Upper lobe of right lung (tissue), 1 donor: ENCODE data around the gene CHRDL2. TPM values are rescaled to one million over a fixed set of nuclear protein-coding genes. Genes with fewer than 3 reads are reported as not detected.
A peak's percentile ranks its signal among the peaks of the same experiment; 100 is the strongest.

Experiments
- ATAC-seq: fragments of 200-7000 bp; cut with Tn5 transposase; one replicate; pipeline ENCODE4 v1.9.1; 2020; ENCODE audit warnings: mild to moderate bottlenecking, moderate library complexity
- DNase-seq: peaks from one replicate; pipeline ENCODE4 v3.0.0-alpha.2; 2020
- H3K27ac ChIP-seq: fragments of 200-600 bp; one replicate; pipeline ENCODE4 v1.8.0; 2022
- H3K27me3 ChIP-seq: fragments of 200-600 bp; one replicate; pipeline ENCODE4 v1.8.0; 2022; ENCODE audit warnings: mild to moderate bottlenecking
- H3K36me3 ChIP-seq: fragments of 200-600 bp; one replicate; pipeline ENCODE4 v1.8.0; 2022
- H3K4me1 ChIP-seq: fragments of 200-600 bp; one replicate; pipeline ENCODE4 v1.8.0; 2022
- H3K4me3 ChIP-seq: fragments of 200-600 bp; one replicate; pipeline ENCODE4 v1.8.0; 2022; ENCODE audit warnings: mild to moderate bottlenecking
- H3K9me3 ChIP-seq: fragments of 200-600 bp; one replicate; pipeline ENCODE4 v1.8.0; 2022
- intact Hi-C: fragments of 100-400 bp; cut with DNase I; formaldehyde crosslinking; loops from one replicate; pipeline ENCODE4 v1.11.0; 2022
- total RNA-seq: library from RNA; stranded (reverse); fragmentation: NEBNext Ultra II Directional; extraction: Animal tissue kit (Norgen Biotek cat#: 25700); gene quantifications from one replicate; pipeline ENCODE4 v1.2.1, GENCODE V29; 2021
- TF ChIP-seq, protein P1 (sequence below): fragments of 200-600 bp; IDR thresholded peaks from one replicate; pipeline ENCODE4 v1.8.0; 2022; ENCODE audit warnings: antibody characterized with exemption
- donor health status: DM: no; HTN: yes; CAD: no; lungs with severe emphysema.

Gene CHRDL2
- total RNA-seq, 1 donor from 2014 or later = 1.6 TPM

DNA sequence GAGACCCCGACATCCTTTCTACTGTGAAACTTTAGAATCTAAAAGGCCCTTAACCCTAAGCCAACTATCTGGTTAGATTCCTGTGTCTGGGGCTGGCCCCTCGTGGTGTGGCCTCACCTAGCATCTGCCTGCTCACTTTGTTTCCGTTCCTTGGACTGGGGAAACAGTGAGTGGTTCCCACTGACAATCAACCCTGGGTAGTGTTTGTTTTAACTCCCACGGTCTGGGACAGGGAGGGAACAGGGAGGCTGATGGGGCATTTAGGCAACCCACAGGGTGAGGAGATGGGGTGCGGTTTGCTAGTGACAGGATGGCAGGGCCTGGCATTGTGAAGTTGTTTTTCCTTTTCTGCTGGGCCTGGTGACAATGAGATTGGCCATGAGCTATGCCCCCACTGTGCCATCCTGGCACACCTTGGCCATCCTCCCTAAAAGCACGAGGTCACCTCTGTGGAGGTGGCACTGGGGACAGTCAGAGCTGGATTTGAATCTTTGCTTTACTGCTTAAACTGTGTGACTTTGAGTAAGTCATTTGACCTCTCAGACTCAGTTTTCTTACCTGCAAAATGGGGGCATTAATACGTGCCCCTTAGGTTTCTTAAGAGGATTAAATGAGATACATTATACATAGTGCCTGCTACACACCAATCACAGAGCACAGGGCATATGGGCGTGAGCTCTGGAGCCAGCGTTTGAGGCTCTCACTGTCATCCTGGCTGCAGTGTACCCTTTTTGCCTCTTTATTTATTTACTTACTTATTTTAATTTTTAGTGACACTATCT lies 31.4 kb downstream of the CHRDL2 start:
- no peak for DNase-seq
- intact Hi-C loops = no loop called here
- no peaks in the 10 kb centered on the region for H3K36me3 ChIP-seq
- peaks cover 23% of the 10 kb centered on the region for H3K4me1 ChIP-seq
- H3K4me3 ChIP-seq = no peak overlapping the region
- no peaks in the 10 kb centered on the region for H3K27me3 ChIP-seq
- no peak overlapping the region for H3K27ac ChIP-seq
- TF ChIP-seq, protein P1, sequence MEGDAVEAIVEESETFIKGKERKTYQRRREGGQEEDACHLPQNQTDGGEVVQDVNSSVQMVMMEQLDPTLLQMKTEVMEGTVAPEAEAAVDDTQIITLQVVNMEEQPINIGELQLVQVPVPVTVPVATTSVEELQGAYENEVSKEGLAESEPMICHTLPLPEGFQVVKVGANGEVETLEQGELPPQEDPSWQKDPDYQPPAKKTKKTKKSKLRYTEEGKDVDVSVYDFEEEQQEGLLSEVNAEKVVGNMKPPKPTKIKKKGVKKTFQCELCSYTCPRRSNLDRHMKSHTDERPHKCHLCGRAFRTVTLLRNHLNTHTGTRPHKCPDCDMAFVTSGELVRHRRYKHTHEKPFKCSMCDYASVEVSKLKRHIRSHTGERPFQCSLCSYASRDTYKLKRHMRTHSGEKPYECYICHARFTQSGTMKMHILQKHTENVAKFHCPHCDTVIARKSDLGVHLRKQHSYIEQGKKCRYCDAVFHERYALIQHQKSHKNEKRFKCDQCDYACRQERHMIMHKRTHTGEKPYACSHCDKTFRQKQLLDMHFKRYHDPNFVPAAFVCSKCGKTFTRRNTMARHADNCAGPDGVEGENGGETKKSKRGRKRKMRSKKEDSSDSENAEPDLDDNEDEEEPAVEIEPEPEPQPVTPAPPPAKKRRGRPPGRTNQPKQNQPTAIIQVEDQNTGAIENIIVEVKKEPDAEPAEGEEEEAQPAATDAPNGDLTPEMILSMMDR = no peak
- ATAC-seq = no peak
- no peaks in the 10 kb centered on the region for H3K9me3 ChIP-seq

DNA sequence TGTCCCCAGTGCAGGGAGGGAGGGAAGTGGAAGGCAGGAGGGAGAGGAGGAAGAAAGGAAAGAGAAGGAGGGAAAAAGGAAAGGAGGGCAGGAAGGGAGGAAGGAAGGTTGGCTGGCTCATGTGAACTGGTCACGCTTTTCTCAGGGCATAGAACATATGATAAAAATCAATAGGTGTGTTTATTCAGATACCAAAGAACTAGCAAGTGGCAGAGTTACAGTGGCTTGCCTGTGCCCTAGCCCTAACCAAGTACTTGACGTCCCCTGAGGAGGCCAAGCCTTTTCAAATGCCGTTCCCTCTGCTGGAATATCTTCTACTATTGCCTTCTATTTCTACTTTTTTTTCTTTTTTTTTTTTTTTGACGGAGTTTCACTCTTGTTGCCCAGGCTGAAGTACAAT lies 33.5 kb downstream of the CHRDL2 start:
- peaks cover 23% of the 10 kb centered on the region for H3K4me1 ChIP-seq
- no peaks in the 10 kb centered on the region for H3K27me3 ChIP-seq
- TF ChIP-seq, protein P1 = no peak
- peak overlapping the region; percentile 28 for H3K4me3 ChIP-seq
- intact Hi-C loops = no loop called here
- no peaks in the 10 kb centered on the region for H3K36me3 ChIP-seq
- ATAC-seq (no peak), DNase-seq (no peak)
- H3K27ac ChIP-seq = peak overlapping the region; percentile 88
- H3K9me3 ChIP-seq = no peaks in the 10 kb centered on the region

DNA sequence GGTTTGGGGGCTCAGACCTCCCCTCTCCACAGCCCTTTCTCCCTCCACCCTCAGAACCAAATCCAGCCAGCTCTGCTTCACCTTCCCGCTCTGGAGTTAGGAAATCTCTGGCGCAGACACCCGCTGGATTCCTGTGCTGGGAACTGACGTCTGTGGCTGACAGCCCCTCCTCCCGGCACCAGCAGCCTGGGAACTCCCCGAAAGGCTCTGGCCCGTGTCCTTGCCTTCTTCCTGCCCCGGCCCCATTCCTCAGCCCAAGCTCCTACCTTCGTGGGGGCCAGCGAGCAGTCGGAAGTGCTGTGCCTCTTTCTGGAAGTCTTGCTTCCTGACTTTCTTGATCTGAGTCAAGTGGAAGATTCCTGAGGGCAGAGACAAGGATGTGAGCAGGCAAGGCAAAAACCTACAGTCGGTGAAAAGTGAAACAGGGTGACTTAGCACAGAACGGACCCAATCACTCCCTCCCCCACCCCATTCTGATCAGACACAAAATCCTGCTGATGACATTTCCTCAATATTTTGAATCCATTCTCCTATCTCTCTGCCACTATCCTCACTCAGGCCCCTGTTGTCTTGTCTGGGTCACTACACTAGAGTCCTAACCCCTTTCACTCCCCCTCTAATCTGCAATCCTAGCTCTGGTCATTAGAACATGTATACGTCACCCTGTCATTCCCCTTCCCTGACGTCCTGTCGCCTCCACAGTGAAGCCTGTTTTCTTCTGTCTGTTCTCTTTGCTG lies 34.1 kb downstream of the CHRDL2 start:
- H3K4me1 ChIP-seq = peaks cover 23% of the 10 kb centered on the region
- no peaks in the 10 kb centered on the region for H3K36me3 ChIP-seq
- intact Hi-C loops = no loop called here
- ATAC-seq = peak; percentile 91
- no peaks in the 10 kb centered on the region for H3K9me3 ChIP-seq
- H3K27me3 ChIP-seq = no peaks in the 10 kb centered on the region
- TF ChIP-seq, protein P1 = no peak
- H3K27ac ChIP-seq = peak overlapping the region; percentile 88
- peak; percentile 90 for DNase-seq
- H3K4me3 ChIP-seq = peak overlapping the region; percentile 28

DNA sequence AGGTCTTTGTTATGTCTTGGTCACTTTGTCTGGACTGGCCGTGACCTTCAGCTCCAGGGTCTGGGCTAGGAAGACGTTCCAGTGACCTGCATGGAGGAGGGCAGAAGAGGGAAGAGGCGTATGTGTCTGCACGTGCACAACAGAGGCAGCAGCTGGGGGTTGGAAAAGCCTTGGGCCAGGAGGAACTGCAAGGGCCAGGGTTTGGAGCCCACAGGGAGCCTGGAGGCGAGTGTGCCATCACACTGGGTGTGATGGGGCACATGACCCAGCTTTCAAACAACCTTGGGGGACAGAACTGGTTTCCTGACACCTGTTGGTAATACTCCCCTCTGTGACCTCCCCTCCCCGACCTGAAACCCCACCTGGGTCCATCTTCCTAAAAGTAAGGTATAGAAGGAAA lies 34.7 kb downstream of the CHRDL2 start:
- TF ChIP-seq, protein P1 = no peak
- intact Hi-C loops = no loop called here
- Histone ChIP-seq H3K27me3 (no peaks in the 10 kb centered on the region), H3K4me3 (peak overlapping the region; percentile 28), H3K9me3 (no peaks in the 10 kb centered on the region), H3K36me3 (no peaks in the 10 kb centered on the region), H3K4me1 (peaks cover 23% of the 10 kb centered on the region), H3K27ac (peak overlapping the region; percentile 88)
- DNase-seq = no peak
- ATAC-seq = peak; percentile 19

GRCh38 chr11:74695705-74696280 lies 35.4 kb downstream of the CHRDL2 start:
- no peak overlapping the region for H3K4me3 ChIP-seq
- TF ChIP-seq, protein P1 = no peak
- no peaks in the 10 kb centered on the region for H3K9me3 ChIP-seq
- no peaks in the 10 kb centered on the region for H3K36me3 ChIP-seq
- ATAC-seq (no peak), DNase-seq (no peak)
- H3K27ac ChIP-seq = peak overlapping the region; percentile 88
- H3K4me1 ChIP-seq = peaks cover 23% of the 10 kb centered on the region
- intact Hi-C loops = no loop called here
- H3K27me3 ChIP-seq = no peaks in the 10 kb centered on the region
